ENCODE measurements around the gene SV2C.

The SV2C gene

DNA sequence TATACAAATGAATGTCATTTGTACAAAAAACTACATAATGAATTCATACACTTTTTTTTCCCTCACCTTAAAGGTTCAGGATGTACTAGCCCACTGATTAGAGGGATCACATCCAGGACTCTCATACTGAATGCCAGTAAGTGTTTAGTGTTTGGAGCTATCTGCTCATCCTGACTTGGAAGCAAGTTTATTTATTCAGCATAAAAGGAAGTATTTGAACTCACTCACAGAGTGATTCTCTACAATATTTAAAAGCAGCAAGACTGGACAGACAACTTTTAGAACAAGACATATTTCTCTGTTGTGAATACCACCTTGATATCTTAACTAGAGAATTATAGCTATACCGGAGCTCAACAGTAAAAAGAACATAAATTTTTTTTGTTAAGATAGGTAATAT, 305.1 kb downstream of the SV2C start:
- DNase-seq: no peak

DNA sequence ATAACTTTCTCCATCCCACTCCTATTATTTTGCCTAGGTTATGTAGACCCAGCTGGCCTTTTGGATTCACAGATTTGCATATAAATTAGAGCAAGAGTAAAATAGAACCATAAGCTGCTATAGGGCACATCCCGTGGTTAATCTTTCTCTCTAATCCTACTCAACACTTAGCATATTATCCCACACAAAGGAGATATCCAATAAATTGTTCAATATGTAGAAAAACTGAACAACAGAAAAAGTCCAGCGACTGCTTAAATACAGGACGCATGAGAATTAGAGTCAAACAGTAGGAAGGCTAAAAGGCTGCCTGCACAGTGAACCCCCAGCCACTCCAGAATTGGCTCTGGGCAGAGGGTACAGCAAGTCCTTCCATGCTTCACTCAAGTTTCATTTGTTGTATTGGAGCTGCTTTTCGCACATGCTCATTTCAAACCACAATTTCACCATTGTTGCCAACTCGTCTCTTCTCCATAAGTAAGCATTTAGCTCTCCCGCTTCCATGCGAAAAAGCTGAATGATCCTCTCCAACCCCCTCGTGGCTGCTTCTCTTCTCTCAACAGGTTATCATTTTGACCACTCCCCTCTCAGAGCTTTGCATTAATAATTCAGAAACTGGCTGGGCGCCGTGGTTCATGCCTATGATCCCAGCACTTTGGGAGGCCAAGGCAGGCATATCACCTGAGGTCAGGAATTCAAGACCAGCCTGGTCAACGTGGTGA, 305.8 kb downstream of the SV2C start:
- no peak for DNase-seq

DNA sequence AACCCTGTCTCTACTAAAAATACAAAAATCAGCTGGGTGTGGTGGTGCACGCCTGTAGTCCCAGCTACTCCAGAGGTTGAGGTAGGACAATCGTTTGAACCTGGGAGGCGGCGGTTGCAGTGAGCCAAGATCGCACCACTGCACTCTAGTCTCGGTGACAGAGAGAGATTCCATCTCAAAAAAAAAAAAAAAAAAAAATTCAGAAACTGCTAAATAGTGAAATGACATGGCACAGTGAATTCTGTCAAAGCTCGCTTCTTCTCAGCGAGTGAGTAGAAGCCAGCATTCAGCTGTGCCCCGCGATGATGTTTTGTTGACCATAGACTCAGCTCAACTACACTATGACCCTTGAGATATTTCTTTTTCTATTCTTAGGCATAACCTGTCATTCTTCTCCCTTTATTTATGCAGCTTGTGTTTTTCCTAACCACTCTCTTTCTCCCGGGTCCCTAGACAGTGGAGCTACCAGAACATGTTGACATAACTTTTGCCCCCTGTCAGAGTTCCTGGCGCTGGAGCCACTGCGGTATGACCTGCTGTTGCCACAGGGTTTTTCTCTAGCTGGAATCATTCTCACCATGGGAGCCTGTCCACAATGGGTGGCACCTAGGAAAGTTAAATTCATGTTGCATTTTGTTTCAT, 306.5 kb downstream of the SV2C start:
- DNase-seq: no peak

DNA sequence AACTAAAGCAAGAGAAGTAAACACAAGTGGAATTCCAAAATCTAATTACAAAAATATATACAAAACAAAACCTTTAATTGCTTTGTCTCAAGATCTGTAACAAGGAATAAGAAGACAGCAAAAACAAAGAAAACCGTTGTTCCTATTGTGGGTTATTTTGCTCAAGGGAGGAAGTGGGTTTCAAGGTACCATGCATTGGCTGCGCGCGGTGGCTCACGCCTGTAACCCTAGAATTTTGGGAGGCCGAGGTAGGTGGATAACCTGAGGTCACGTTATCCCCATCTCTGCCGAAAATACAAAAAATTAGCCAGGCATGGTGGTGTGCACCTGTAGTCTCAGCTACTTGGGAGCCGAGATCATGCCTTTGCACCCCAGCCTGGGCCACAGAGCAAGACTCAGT, 307.8 kb downstream of the SV2C start:
- DNase-seq: peak in 1 of 5 donors; percentile 44

DNA sequence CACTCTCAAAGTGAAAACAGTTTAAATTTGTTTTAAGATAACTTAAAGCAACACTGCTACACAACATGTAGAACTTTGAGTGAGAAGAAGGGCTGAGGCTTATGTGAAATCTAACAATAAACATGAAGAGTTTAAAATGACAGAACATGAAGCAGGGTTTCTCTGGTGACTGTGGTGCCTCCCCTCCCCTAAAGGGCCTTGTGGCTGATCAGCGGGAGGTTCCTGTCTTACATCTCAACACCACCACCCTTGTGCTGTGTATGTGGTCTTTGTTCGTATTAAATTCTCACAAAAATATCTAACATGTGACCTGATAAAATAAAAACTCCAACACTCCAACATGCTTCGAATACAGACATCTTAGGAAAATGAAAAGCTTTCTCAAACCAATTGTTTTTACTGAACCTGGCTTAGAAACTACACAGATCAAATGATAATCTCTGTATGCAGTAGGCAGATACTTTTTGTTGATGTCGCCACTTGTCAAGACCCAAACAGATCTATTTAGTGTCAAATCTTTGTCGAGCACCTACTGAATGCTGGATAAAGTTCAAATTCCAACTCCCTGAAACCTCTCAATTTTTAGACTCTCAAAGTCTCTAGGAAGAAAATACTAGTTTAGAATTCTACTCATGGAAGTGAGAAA, 310.0 kb downstream of the SV2C start:
- DNase-seq: peak in 1 of 5 donors; percentile 29

DNA sequence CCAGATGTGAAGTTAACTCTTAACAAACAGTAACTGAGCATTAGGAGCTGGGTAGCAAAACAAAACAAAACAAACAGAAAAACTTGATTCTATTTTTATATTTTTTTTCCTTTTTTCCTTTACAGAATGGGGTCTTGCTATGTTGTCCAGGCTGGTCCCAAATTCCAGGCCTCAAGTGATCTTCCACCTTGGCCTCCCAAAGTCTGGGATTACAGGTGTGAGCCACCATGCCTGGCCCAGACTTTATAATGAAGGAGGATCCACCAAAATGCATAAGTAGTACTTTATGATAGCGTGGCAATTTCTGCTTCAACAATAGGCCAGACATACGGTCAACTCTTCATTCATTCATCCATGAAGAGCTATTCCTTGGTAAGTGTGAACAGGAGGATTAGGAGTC, 314.0 kb downstream of the SV2C start:
- DNase-seq: no peak

DNA sequence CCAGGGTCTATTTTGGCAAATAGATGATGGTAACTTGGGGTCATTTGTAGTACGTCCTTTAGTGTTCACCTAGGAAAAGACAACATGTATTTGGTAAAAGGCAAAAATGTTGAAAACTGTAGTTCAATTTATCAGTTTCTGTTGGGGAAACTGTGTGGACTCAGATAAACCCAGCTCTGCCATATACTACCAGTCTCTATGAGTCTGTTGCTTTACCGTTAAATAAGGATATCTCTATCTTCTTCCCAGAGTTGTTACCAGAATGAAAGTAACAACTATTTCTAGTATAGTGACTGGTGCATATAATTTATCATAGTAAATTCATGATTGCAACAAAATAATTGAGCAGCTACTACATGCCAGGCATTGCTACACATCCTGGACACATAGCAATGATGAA, 316.1 kb downstream of the SV2C start:
- no peak for DNase-seq

DNA sequence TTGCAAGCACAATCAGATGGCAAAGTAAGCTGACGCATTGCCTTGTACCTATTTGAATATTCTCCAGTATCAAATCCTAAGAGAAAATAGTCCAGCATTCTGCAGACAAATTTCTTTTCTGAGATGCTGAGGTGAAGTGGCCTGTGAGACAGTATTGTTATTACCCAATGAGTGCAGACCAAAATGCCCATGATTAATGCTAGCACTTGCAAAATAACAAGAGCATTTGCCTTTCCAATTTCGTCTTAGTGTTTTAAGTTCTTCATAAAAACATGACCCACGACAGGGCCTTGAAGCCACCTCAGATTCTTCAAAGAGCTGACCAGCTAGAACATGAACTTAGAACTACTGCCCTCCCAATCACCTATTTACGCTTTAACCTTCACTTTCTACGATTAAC, 317.3 kb downstream of the SV2C start:
- DNase-seq: no peak

DNA sequence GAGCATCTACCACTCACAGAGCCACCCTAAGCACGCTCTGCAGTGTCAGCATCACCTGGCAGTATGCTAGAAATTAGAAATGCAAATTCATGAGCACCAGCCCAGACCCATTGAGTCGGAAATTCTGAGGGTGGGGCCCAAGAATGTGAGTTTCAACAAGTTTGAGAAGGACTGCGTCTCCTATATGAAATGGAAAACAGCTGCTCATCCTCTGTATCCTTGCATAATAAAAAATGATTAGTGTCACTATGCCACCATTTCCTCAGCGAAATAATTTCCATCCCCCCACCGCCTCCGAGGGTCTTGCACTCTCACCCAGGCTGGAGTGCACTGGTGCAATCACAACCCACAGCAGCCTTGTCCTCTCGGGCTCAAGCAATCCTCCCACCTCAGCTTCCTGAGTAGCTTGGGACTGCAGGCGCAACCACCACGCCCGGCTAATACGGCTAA, 318.6 kb downstream of the SV2C start:
- DNase-seq: peak in 3 of 5 donors; percentile 17 to 44 (median 21)

DNA sequence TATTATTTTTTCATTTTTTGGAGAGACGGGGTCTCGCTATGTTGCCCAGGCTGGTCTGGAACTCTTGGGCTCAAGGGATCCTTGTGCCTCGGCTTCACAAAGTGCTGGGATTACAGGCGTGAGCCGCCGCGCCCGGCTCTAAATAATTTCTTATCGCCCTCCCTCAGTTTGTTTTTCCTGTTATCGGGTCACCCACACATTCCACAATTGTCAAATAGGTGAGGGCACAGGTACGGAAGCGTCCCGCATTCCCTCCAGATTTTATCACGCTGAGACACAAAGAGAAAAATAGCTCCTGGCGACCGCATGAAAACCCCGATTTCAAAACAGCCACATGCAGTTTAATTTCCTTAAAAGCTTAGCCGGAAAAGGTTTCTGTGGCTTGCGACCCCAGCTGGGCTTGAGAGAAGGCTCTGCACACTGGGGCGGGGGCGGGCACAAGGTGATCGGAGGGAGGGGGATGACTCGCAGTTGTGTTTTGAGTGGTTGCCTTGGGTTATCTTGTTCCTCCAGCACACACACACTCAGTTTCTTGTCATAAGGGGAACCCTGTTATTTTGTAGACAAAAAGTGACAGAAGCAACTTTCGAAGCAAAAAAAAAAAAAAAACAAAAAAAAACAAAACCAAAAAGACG, 319.2 kb downstream of the SV2C start:
- peak; percentile 67 to 94 (median 76) for DNase-seq

DNA sequence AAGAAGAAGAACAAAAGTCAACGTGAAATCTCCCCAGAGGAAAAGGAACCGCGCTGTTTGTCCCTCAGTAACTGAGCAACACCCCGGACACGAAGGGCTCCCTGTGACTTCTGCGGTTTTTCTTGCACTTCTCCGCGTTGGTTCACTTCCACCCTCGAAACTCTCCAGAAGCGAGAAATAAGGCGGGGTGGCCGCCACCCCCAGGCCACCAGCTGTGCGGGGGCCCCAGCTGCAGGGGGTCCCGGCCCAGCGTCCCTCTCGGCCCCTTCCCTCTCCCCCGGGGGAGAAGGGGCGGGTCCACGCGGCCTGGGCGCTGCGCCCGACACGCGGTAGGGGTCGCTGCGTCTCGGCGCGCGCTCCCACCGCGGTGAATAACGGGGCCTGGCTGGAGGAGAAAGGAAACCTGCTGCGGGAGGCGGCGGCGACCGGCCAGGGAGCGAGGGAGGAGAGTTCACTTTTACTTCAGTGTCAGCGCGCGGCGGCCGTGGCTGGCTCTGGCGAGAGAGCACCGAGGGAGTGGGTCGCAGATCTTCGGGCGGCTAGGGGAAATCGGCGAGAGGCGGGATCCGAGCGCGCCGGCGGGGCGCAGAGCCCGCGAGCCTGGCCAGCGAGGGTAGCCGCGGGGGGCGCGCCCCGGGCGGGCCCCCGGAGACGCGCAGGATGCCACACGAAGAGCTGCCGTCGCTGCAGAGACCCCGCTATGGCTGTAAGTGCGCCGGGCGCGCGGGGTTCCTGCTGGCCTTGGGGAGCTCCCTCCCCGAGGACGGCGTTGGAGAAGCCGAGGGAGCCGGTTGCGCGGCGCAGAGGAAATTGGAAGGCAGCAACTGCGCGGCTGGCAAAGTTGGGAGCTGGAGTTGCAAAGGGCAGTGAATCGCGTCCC, 319.9 kb downstream of the SV2C start, which contains the start of gene IQGAP2:
Gene IQGAP2, plus strand, starts transcription at position 400 of the 880 bp plus-strand sequence. Its CDS starts 261 bp downstream, at position 661.
- DNase-seq: peak; percentile 61 to 94 (median 77)

Data from T-helper 1 cell (primary cell).